Panc1 (cell line): ENCODE measurements around the gene KLF5.

Experiments used
- POLR2AphosphoS5 ChIP-seq: IDR thresholded peaks from 2 replicates; pipeline ENCODE4 v1.6.1; 2012; ENCODE audit warnings: mild to moderate bottlenecking, low read depth, low read length, moderate library complexity
- SIN3A ChIP-seq: IDR thresholded peaks from 2 replicates; pipeline ENCODE4 v1.6.1; 2012; ENCODE audit warnings: low read depth, mild to moderate bottlenecking, low read length, moderate library complexity, borderline replicate concordance; ENCODE audit not compliant: insufficient read depth
- TCF7L2 ChIP-seq: IDR thresholded peaks from 2 replicates; pipeline ENCODE4 v1.6.1; 2011; ENCODE audit warnings: mild to moderate bottlenecking, low read depth, low read length, inconsistent platforms
- TF ChIP-seq, protein P1 (sequence below): fragments of 450-650 bp; IDR thresholded peaks from 2 replicates; pipeline ENCODE4 v1.5.1; 2017; ENCODE audit warnings: mild to moderate bottlenecking
- TF ChIP-seq, protein P2 (sequence below), 2 experiments: IDR thresholded peaks; 2 replicates each; pipeline ENCODE4 v1.6.1; 2011 to 2012; ENCODE audit warnings: low read depth in 2 of 2, control low read depth in 1 of 2, low read length in 1 of 2, mild to moderate bottlenecking in 1 of 2, moderate library complexity in 1 of 2; ENCODE audit not compliant: insufficient read depth in 1 of 2

- TF ChIP-seq, protein P1, sequence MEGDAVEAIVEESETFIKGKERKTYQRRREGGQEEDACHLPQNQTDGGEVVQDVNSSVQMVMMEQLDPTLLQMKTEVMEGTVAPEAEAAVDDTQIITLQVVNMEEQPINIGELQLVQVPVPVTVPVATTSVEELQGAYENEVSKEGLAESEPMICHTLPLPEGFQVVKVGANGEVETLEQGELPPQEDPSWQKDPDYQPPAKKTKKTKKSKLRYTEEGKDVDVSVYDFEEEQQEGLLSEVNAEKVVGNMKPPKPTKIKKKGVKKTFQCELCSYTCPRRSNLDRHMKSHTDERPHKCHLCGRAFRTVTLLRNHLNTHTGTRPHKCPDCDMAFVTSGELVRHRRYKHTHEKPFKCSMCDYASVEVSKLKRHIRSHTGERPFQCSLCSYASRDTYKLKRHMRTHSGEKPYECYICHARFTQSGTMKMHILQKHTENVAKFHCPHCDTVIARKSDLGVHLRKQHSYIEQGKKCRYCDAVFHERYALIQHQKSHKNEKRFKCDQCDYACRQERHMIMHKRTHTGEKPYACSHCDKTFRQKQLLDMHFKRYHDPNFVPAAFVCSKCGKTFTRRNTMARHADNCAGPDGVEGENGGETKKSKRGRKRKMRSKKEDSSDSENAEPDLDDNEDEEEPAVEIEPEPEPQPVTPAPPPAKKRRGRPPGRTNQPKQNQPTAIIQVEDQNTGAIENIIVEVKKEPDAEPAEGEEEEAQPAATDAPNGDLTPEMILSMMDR: no peak
- no peak for TF ChIP-seq TCF7L2
- TF ChIP-seq POLR2AphosphoS5: no peak
- TF ChIP-seq, protein P2, sequence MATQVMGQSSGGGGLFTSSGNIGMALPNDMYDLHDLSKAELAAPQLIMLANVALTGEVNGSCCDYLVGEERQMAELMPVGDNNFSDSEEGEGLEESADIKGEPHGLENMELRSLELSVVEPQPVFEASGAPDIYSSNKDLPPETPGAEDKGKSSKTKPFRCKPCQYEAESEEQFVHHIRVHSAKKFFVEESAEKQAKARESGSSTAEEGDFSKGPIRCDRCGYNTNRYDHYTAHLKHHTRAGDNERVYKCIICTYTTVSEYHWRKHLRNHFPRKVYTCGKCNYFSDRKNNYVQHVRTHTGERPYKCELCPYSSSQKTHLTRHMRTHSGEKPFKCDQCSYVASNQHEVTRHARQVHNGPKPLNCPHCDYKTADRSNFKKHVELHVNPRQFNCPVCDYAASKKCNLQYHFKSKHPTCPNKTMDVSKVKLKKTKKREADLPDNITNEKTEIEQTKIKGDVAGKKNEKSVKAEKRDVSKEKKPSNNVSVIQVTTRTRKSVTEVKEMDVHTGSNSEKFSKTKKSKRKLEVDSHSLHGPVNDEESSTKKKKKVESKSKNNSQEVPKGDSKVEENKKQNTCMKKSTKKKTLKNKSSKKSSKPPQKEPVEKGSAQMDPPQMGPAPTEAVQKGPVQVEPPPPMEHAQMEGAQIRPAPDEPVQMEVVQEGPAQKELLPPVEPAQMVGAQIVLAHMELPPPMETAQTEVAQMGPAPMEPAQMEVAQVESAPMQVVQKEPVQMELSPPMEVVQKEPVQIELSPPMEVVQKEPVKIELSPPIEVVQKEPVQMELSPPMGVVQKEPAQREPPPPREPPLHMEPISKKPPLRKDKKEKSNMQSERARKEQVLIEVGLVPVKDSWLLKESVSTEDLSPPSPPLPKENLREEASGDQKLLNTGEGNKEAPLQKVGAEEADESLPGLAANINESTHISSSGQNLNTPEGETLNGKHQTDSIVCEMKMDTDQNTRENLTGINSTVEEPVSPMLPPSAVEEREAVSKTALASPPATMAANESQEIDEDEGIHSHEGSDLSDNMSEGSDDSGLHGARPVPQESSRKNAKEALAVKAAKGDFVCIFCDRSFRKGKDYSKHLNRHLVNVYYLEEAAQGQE (IDR thresholded peaks at IDR 0.05; ENCODE audit: insufficient read depth in 1 of 2, low read depth in 2 of 2, low read length in 1 of 2): no peak
- TF ChIP-seq SIN3A: no peak
These were observed 2.8 kb upstream of the KLF5 start for GRCh38 chr13:73055813-73056564.
